ENCODE data around the gene HIBADH.

HIBADH gene

DNA sequence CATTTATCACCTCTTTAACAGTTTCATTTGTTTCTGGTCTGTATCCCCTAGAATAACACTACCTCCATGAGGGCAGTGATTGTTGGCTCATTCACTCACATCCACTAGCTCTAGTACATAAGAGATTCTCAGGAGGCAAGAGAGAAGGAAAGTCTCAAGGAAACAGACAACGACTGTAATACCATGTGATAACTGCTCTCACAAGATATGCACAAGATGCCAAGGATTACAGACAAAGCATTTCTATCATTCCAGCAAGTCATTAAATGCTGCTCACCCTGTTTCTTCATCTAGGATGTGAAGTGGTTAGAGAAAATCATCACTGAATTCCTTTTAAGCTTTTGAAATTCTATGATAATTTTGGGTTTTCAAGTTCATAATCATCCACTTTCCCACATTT, 115.3 kb downstream of the HIBADH start:
- Histone ChIP-seq H3K9ac (ENCODE audit: low read length in 5 of 5) (no peak overlapping the region), H3K9me3 (ENCODE audit: control insufficient read depth in 5 of 5, low read length in 5 of 5) (no peaks in the 10 kb centered on the region), H3K27me3 (ENCODE audit: control insufficient read depth in 5 of 5, insufficient read depth in 4 of 5, low read length in 5 of 5) (no peaks in the 10 kb centered on the region), H3K4me1 (ENCODE audit: control insufficient read depth in 5 of 5, insufficient read depth in 5 of 5, low read length in 5 of 5) (no peaks in the 10 kb centered on the region), H3K27ac (ENCODE audit: low read depth, low read length) (no peak overlapping the region), H3K36me3 (ENCODE audit: control insufficient read depth in 5 of 5, insufficient read depth in 5 of 5, low read length in 5 of 5) (peaks cover 0 to 15% (median 5%) of the 10 kb centered on the region in 5 donors), H3K4me3 (ENCODE audit: low read depth in 1 of 5, low read length in 5 of 5) (no peak overlapping the region)

DNA sequence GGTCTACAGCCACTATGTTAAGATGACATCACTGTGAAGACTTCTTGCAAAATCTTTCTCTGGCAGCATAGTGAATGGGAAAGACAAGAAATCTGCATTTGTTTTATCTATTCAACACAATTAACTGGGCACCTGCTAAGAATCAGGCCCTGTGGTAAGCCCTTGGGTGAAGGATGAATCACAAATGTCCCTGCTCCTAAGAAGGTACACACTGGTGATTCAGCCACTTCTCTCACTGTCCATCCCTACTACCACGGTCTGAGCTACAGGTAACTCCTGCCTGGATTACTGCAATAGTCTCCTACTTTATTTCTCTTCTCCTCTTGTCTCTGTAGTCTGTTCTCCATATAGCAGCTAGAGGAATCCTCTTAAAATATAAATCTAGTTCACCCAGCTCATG, 116.1 kb downstream of the HIBADH start:
- Histone ChIP-seq H3K4me3 (ENCODE audit: low read depth in 1 of 5, low read length in 5 of 5) (no peak overlapping the region), H3K36me3 (ENCODE audit: control insufficient read depth in 5 of 5, insufficient read depth in 5 of 5, low read length in 5 of 5) (peaks cover 3 to 11% (median 8%) of the 10 kb centered on the region in 5 donors), H3K4me1 (ENCODE audit: control insufficient read depth in 5 of 5, insufficient read depth in 5 of 5, low read length in 5 of 5) (no peaks in the 10 kb centered on the region), H3K9me3 (ENCODE audit: control insufficient read depth in 5 of 5, low read length in 5 of 5) (peaks cover 0 to under 1% (median 0%) of the 10 kb centered on the region in 5 donors), H3K27me3 (ENCODE audit: control insufficient read depth in 5 of 5, insufficient read depth in 4 of 5, low read length in 5 of 5) (no peaks in the 10 kb centered on the region), H3K27ac (ENCODE audit: low read depth, low read length) (no peak overlapping the region), H3K9ac (ENCODE audit: low read length in 5 of 5) (no peak overlapping the region)

DNA sequence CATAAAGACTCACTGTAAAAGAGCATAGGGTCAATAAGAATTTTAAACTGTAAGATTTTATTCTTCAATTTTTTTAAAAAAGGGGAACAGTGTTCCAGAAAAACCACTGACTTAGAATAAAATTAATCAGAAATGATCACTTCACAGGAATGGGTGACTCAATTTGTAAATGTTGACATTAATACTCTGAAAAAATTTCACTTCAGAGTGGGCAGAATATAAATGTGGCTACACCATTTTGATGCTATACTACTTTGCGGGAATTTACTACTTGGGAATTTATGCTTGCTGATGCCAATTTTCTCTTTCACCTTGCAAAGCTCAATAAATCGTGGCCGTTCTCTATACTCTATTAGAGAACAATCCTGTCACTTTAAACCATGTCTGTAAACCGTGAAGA, 126.9 kb downstream of the HIBADH start:
- H3K9ac ChIP-seq (ENCODE audit: low read length in 5 of 5) = no peak overlapping the region

DNA sequence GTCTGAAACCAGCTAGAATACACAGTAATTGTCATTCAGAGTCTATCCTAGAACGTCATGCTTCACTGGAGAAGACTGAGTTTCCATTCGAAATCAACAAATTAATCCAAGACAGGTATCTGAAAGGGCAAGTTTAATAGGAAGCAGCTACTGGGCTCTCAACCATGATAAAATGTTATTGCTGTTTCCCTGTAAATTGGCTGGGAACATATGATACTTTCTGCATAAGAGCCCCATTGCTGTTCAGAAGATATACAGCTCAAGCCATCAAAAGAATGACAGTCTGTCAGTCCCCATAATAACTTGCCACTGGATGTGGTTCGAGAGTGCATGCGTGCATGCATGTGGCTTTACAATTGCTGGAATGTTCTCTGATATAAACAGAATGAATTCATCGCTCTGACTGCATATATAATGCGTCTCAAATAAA, 129.0 kb downstream of the HIBADH start:
- no peaks in the 10 kb centered on the region for H3K27me3 ChIP-seq (ENCODE audit: control insufficient read depth in 5 of 5, insufficient read depth in 4 of 5, low read length in 5 of 5)
- no peak overlapping the region for H3K9ac ChIP-seq (ENCODE audit: low read length in 5 of 5)

More for the DNA sequence above, 126.9 kb downstream of the HIBADH start:
- Histone ChIP-seq H3K36me3 (ENCODE audit: control insufficient read depth in 5 of 5, insufficient read depth in 5 of 5, low read length in 5 of 5) (peaks cover 13 to 26% (median 20%) of the 10 kb centered on the region in 5 donors), H3K27me3 (ENCODE audit: control insufficient read depth in 5 of 5, insufficient read depth in 4 of 5, low read length in 5 of 5) (no peaks in the 10 kb centered on the region), H3K27ac (ENCODE audit: low read depth, low read length) (no peak overlapping the region), H3K9me3 (ENCODE audit: control insufficient read depth in 5 of 5, low read length in 5 of 5) (no peaks in the 10 kb centered on the region), H3K4me1 (ENCODE audit: control insufficient read depth in 5 of 5, insufficient read depth in 5 of 5, low read length in 5 of 5) (no peaks in the 10 kb centered on the region), H3K4me3 (ENCODE audit: low read depth in 1 of 5, low read length in 5 of 5) (no peak overlapping the region)

DNA sequence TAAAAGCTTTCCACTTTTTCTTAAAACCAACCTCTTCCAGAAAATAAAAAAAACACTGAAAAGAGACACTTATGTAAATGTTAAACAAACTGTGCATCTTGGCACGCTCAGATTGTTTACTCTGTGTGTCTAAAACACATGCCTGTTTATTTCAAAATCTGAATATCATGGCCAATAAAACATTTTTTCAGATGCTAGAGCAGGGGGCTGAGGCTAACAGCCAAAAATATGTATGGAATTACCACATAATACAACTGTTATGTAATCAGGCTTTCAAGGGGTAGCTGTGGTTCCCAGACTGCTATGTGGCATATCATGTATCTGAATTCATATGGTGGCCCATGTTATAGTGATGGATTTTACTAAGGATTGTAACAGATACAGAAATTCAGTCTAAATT, 130.4 kb downstream of the HIBADH start:
- Histone ChIP-seq H3K27ac (ENCODE audit: low read depth, low read length) (no peak overlapping the region), H3K9ac (ENCODE audit: low read length in 5 of 5) (no peak overlapping the region), H3K36me3 (ENCODE audit: control insufficient read depth in 5 of 5, insufficient read depth in 5 of 5, low read length in 5 of 5) (peaks cover 14 to 31% (median 22%) of the 10 kb centered on the region in 5 donors), H3K9me3 (ENCODE audit: control insufficient read depth in 5 of 5, low read length in 5 of 5) (peaks cover 0 to 3% (median 0%) of the 10 kb centered on the region in 5 donors), H3K4me3 (ENCODE audit: low read depth in 1 of 5, low read length in 5 of 5) (no peak overlapping the region), H3K4me1 (ENCODE audit: control insufficient read depth in 5 of 5, insufficient read depth in 5 of 5, low read length in 5 of 5) (peaks cover 0 to 2% (median 0%) of the 10 kb centered on the region in 5 donors), H3K27me3 (ENCODE audit: control insufficient read depth in 5 of 5, insufficient read depth in 4 of 5, low read length in 5 of 5) (no peaks in the 10 kb centered on the region)

More for the DNA sequence above, 129.0 kb downstream of the HIBADH start:
- Histone ChIP-seq H3K27ac (ENCODE audit: low read depth, low read length) (no peak overlapping the region), H3K36me3 (ENCODE audit: control insufficient read depth in 5 of 5, insufficient read depth in 5 of 5, low read length in 5 of 5) (peaks cover 14 to 31% (median 19%) of the 10 kb centered on the region in 5 donors), H3K4me3 (ENCODE audit: low read depth in 1 of 5, low read length in 5 of 5) (no peak overlapping the region), H3K9me3 (ENCODE audit: control insufficient read depth in 5 of 5, low read length in 5 of 5) (peaks cover 0 to 3% (median 0%) of the 10 kb centered on the region in 5 donors), H3K4me1 (ENCODE audit: control insufficient read depth in 5 of 5, insufficient read depth in 5 of 5, low read length in 5 of 5) (no peaks in the 10 kb centered on the region)

DNA sequence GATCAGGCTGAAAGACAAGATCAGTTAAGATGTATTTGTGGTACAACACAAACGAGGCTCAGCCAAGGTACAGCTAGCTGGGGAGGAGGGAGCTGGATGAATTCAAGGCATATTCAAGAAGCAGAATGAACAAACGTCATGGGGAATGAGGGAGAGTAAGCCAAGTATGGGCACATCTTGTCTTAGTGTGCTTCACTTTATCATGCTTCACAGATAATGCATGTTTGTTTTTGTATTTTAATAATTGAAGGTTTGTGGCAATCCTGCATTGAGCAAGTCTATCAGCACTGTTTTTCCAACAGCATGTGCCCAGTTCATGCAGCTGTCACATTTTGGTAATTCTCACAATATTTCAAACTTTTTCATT, 135.4 kb downstream of the HIBADH start:
- Histone ChIP-seq H3K4me1 (ENCODE audit: control insufficient read depth in 5 of 5, insufficient read depth in 5 of 5, low read length in 5 of 5) (peaks cover 0 to 8% (median 7%) of the 10 kb centered on the region in 5 donors), H3K27ac (ENCODE audit: low read depth, low read length) (no peak overlapping the region), H3K27me3 (ENCODE audit: control insufficient read depth in 5 of 5, insufficient read depth in 4 of 5, low read length in 5 of 5) (no peaks in the 10 kb centered on the region), H3K9me3 (ENCODE audit: control insufficient read depth in 5 of 5, low read length in 5 of 5) (peaks cover 0 to 4% (median 0%) of the 10 kb centered on the region in 5 donors), H3K4me3 (ENCODE audit: low read depth in 1 of 5, low read length in 5 of 5) (no peak overlapping the region), H3K36me3 (ENCODE audit: control insufficient read depth in 5 of 5, insufficient read depth in 5 of 5, low read length in 5 of 5) (peaks cover 17 to 40% (median 31%) of the 10 kb centered on the region in 5 donors), H3K9ac (ENCODE audit: low read length in 5 of 5) (no peak overlapping the region)

DNA sequence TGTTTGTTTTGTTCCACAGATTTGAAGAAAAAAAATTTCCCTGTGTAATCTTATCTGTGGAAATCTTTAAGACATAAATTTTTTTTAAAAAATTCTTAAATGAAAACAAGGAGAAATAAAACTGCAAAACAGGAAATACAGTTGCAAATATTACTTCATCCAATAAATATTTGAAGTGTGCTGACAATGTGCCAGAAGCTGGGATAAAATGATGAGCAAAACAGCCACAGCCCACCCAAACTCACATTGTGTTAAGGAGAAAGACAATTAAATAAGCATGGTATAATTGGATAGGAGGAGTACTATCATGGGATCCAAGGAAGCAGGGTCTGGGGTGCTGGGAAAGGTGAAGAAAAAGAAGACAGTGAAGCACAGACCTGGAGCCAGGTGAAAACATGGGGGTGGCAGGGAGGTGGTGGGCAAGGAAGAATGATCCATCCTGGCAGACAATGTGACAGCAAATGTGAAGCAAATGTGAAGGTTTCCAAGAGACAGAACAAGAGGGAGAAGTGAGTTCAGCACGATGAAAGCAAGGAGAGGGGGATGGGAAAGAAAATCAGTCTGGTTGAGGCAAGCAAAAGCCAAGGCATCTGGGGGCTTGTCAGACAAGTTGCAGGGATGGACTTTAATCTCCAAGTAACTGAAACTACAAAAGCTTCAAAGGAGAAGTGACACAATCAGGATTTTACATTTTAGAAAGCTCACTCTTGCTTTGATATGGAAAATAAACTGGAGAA, 135.9 kb downstream of the HIBADH start:
- Histone ChIP-seq H3K4me1 (ENCODE audit: control insufficient read depth in 5 of 5, insufficient read depth in 5 of 5, low read length in 5 of 5) (peaks cover 0 to 8% (median 7%) of the 10 kb centered on the region in 5 donors), H3K9ac (ENCODE audit: low read length in 5 of 5) (no peak overlapping the region), H3K4me3 (ENCODE audit: low read depth in 1 of 5, low read length in 5 of 5) (no peak overlapping the region), H3K27ac (ENCODE audit: low read depth, low read length) (no peak overlapping the region), H3K27me3 (ENCODE audit: control insufficient read depth in 5 of 5, insufficient read depth in 4 of 5, low read length in 5 of 5) (no peaks in the 10 kb centered on the region), H3K36me3 (ENCODE audit: control insufficient read depth in 5 of 5, insufficient read depth in 5 of 5, low read length in 5 of 5) (peaks cover 17 to 40% (median 31%) of the 10 kb centered on the region in 5 donors), H3K9me3 (ENCODE audit: control insufficient read depth in 5 of 5, low read length in 5 of 5) (peaks cover 0 to 4% (median 0%) of the 10 kb centered on the region in 5 donors)

DNA sequence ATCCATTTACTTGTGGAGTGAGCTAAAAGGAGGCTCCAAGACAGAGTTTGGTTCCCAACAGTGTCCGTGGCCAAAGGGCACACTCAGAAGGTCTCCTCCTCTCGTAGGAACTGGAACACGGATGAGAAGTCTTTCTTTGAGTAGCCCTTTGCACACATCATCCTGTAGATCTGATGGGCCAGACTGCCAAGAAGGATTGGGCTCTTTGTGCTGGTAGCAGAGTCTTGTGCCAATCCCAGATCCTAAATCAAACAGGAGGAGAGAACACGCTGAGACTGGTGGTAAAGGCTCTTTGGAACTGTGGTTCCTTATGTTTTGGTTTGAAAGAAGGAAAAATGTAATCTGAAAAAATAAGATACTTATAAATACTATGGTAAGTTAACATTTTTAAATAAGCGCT, 136.6 kb downstream of the HIBADH start:
- Histone ChIP-seq H3K36me3 (ENCODE audit: control insufficient read depth in 5 of 5, insufficient read depth in 5 of 5, low read length in 5 of 5) (peaks cover 17 to 39% (median 30%) of the 10 kb centered on the region in 5 donors), H3K4me3 (ENCODE audit: low read depth in 1 of 5, low read length in 5 of 5) (no peak overlapping the region), H3K27ac (ENCODE audit: low read depth, low read length) (no peak overlapping the region), H3K9me3 (ENCODE audit: control insufficient read depth in 5 of 5, low read length in 5 of 5) (peaks cover 0 to 4% (median 0%) of the 10 kb centered on the region in 5 donors), H3K4me1 (ENCODE audit: control insufficient read depth in 5 of 5, insufficient read depth in 5 of 5, low read length in 5 of 5) (peaks cover 0 to 14% (median 10%) of the 10 kb centered on the region in 5 donors), H3K27me3 (ENCODE audit: control insufficient read depth in 5 of 5, insufficient read depth in 4 of 5, low read length in 5 of 5) (no peaks in the 10 kb centered on the region), H3K9ac (ENCODE audit: low read length in 5 of 5) (no peak overlapping the region)

DNA sequence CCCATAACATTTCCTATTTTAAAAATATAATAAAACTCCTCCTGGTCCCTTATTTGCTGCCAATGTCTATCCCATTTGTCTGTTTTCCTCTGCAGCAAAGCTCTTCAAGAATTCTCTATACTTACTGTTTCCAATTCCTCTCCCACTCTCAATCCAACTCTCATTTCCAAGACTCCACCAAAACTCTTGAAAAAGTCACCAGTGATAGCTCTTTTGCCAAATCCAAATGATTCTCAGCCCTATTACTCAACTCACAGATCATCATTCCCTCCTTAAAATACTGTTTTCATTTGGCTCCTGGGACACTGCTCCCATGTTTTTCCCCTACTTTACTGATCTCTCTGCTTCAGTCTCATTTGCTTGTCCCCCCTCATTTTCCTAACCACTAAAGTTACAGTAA, 139.4 kb downstream of the HIBADH start:
- Histone ChIP-seq H3K4me1 (ENCODE audit: control insufficient read depth in 5 of 5, insufficient read depth in 5 of 5, low read length in 5 of 5) (peaks cover 0 to 26% (median 17%) of the 10 kb centered on the region in 5 donors), H3K27ac (ENCODE audit: low read depth, low read length) (no peak overlapping the region), H3K36me3 (ENCODE audit: control insufficient read depth in 5 of 5, insufficient read depth in 5 of 5, low read length in 5 of 5) (peaks cover 3 to 20% (median 13%) of the 10 kb centered on the region in 5 donors), H3K9ac (ENCODE audit: low read length in 5 of 5) (no peak overlapping the region), H3K27me3 (ENCODE audit: control insufficient read depth in 5 of 5, insufficient read depth in 4 of 5, low read length in 5 of 5) (no peaks in the 10 kb centered on the region), H3K9me3 (ENCODE audit: control insufficient read depth in 5 of 5, low read length in 5 of 5) (peaks cover 0 to 4% (median 0%) of the 10 kb centered on the region in 5 donors), H3K4me3 (ENCODE audit: low read depth in 1 of 5, low read length in 5 of 5) (no peak overlapping the region)

DNA sequence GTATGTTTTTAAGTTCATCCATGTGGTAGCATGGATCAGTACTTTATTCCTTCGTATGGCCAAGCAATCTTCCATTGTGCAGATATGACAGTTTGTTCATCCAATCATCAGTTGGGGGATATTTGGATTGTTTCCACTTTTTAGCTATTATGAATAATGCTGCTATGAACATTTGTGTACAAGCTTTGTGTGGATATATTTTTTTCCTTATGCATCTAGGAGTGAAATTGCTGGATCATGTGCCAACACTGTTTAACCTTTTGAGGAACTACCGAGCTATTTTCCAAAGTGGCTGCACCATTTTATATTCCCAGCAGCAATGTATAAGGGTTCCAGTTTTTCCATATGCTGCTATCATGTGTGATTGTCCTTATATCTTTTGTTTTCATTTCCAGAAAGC, 140.1 kb downstream of the HIBADH start:
- Histone ChIP-seq H3K4me1 (ENCODE audit: control insufficient read depth in 5 of 5, insufficient read depth in 5 of 5, low read length in 5 of 5) (peaks cover 0 to 26% (median 17%) of the 10 kb centered on the region in 5 donors), H3K9me3 (ENCODE audit: control insufficient read depth in 5 of 5, low read length in 5 of 5) (peaks cover 0 to 4% (median 0%) of the 10 kb centered on the region in 5 donors), H3K27me3 (ENCODE audit: control insufficient read depth in 5 of 5, insufficient read depth in 4 of 5, low read length in 5 of 5) (no peaks in the 10 kb centered on the region), H3K36me3 (ENCODE audit: control insufficient read depth in 5 of 5, insufficient read depth in 5 of 5, low read length in 5 of 5) (peaks cover 3 to 20% (median 13%) of the 10 kb centered on the region in 5 donors), H3K9ac (ENCODE audit: low read length in 5 of 5) (no peak overlapping the region), H3K4me3 (ENCODE audit: low read depth in 1 of 5, low read length in 5 of 5) (no peak overlapping the region), H3K27ac (ENCODE audit: low read depth, low read length) (no peak overlapping the region)
